GM10248 (cell line): Measurements from ENCODE around the gene ZNF800.
"Not testable (repeated sequence)": the region's sequence is repeated elsewhere in the genome, so short reads cannot be mapped to it uniquely, and the experiment has no call there.

Source experiments
- CTCF ChIA-PET: fragments of 300-600 bp; sonication (Branson Sonifier 250); formaldehyde crosslinking; extraction: SDS; loops from one replicate; lab custom pipeline; 2021; ENCODE audit warnings: antibody characterized with exemption; lab: Yijun Ruan, JAX
- POLR2A ChIA-PET: fragments of 350-650 bp; sonication (Branson Sonifier 250); formaldehyde crosslinking; extraction: SDS; loops from one replicate; lab custom pipeline; 2020; ENCODE audit warnings: antibody characterized with exemption; lab: Yijun Ruan, JAX
- DNase-seq: peaks from one replicate; pipeline ENCODE4 v3.0.0; 2012; ENCODE audit errors: extremely low spot score
- TF ChIP-seq, protein P1 (sequence below): IDR thresholded peaks from 2 replicates; pipeline ENCODE4 v1.5.1; 2012; ENCODE audit warnings: mild to moderate bottlenecking, low read depth; ENCODE audit errors: extremely low read depth, missing control alignments, control extremely low read depth

The ZNF800 gene, protein sequence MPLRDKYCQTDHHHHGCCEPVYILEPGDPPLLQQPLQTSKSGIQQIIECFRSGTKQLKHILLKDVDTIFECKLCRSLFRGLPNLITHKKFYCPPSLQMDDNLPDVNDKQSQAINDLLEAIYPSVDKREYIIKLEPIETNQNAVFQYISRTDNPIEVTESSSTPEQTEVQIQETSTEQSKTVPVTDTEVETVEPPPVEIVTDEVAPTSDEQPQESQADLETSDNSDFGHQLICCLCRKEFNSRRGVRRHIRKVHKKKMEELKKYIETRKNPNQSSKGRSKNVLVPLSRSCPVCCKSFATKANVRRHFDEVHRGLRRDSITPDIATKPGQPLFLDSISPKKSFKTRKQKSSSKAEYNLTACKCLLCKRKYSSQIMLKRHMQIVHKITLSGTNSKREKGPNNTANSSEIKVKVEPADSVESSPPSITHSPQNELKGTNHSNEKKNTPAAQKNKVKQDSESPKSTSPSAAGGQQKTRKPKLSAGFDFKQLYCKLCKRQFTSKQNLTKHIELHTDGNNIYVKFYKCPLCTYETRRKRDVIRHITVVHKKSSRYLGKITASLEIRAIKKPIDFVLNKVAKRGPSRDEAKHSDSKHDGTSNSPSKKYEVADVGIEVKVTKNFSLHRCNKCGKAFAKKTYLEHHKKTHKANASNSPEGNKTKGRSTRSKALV

DNA sequence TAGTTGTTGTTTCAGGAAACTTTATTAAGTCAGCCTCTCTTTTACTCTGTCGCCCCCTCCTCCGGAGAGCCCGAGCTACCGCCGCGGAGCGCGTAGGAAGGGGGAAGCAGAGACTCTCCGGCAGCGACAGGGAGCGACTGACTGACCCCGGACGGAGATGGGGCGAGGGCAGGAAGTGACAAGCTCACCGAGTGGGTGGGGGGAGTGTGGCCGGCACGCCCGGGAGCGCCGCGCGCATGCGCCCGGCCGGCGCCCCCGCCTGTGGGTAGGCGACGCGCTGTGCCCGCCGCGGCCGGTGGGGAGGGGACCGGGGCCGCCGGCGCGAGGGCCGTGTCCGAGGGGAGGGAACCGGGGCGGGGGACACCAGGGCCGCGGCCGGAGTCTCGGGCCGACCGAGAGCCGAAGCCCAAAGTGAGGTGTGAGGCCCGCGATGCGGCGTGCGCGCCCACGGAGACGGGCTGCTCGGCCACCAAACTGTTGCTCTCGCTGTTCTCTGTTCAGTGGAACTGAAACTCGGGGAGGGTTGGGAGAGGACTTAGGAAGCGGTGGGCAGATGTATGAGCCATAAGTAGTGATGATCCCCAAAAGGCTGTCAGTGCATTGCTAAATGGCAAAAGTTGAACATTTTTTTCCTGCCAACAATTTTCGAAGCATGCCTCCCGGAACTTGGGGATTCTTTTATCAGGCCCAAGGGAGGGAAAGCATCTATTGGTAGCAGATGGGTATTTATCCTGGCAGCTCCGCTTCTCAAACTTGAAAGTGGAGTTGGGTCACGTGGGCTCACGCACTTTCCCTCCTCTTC lies at the start of gene ZNF800:
TSS of gene ZNF800 (minus strand) at position 143 of the 802 bp plus-strand sequence. CDS start 1,151 bp downstream, outside the sequence.
- ChIA-PET CTCF (interaction anchor here (0.8 to 3.8 kb wide), 9 partner anchors 10 to 54 kb away, joined by 3 to 15 read pairs (median 5); no protein-coding TSS in a partner anchor), POLR2A (interaction anchor here (1.1 to 1.4 kb wide), 2 partner anchors 12 to 257 kb away, joined by 3 read pairs; no protein-coding TSS in a partner anchor)
- DNase-seq = peak; percentile 97
- TF ChIP-seq, protein P1, sequence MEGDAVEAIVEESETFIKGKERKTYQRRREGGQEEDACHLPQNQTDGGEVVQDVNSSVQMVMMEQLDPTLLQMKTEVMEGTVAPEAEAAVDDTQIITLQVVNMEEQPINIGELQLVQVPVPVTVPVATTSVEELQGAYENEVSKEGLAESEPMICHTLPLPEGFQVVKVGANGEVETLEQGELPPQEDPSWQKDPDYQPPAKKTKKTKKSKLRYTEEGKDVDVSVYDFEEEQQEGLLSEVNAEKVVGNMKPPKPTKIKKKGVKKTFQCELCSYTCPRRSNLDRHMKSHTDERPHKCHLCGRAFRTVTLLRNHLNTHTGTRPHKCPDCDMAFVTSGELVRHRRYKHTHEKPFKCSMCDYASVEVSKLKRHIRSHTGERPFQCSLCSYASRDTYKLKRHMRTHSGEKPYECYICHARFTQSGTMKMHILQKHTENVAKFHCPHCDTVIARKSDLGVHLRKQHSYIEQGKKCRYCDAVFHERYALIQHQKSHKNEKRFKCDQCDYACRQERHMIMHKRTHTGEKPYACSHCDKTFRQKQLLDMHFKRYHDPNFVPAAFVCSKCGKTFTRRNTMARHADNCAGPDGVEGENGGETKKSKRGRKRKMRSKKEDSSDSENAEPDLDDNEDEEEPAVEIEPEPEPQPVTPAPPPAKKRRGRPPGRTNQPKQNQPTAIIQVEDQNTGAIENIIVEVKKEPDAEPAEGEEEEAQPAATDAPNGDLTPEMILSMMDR = no peak

DNA sequence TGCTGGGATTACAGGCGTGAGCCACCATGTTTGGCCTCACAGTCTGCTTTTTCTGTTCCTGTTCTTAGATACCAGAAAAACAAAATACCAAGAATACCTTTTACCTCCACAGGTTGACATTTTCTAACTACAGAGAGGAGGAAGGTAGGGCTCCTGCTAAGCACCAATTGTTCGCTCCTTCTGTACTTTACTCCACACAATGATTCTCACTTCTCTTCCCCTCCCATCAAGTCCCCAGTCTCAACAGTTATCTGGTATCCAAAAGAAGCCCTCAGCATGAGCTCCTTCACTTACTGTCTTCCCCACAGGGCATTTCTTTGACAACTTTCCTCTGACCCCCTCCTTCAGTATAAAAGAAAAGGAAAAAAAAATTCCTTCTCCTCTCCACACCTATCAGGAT lies 47.7 kb upstream of the ZNF800 start:
- POLR2A ChIA-PET = no interaction called here

DNA sequence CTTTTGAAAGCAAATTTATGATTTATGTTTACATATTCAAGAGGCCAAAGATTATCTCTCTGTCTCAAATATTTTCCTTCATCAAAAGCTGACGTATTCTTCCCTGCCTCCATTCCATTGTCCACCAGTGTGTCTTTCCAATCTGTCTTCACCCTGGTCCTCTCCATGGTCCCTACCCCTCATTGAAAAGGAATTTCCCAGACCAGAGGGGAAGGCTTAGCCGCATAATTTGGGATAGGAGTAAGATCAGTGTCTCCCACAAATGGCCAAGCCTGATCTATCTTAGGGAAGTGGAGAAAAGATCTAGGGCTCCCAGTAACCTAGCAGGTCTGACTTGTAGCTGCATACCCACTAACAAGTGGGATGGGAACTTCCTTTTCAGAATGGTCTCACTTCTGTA lies 46.3 kb upstream of the ZNF800 start:
- CTCF ChIA-PET = interaction anchor here (1.5 kb wide), 1 partner anchor 9 kb away, joined by 6 read pairs; no protein-coding TSS in a partner anchor
- TF ChIP-seq, protein P1 = no peak
- POLR2A ChIA-PET = no interaction called here
- no peak for DNase-seq

More for the DNA sequence above, 47.7 kb upstream of the ZNF800 start:
- CTCF ChIA-PET = interaction anchor here (0.8 to 1.3 kb wide), 2 partner anchors 9 to 89 kb away, joined by 3 read pairs; no protein-coding TSS in a partner anchor
- TF ChIP-seq, protein P1 = no peak
- DNase-seq = no peak

DNA sequence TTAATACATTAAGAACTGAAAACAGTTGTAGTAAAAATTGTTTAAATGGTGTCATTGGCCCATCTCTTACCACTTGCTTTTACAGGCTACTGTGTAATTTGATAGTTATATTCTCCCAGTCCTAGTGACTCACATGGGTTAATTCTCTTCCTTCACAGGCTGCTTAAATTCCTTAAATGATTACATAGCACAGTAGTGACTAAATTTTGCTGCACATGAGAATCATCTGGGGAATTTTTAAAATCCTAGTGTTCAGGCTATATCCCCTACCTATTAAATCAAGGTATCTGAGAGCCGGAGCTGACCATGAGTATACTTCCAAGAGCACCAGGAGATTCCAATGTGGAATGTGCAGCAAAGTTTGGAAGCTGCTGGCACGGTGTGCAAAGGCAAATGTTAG lies 45.3 kb upstream of the ZNF800 start:
- DNase-seq = no peak
- ChIA-PET CTCF (interaction anchor here (1.5 to 3.4 kb wide), 3 partner anchors 9 to 90 kb away, joined by 3 to 29 read pairs (median 6); no protein-coding TSS in a partner anchor), POLR2A (no interaction called here)
- TF ChIP-seq, protein P1 = no peak

DNA sequence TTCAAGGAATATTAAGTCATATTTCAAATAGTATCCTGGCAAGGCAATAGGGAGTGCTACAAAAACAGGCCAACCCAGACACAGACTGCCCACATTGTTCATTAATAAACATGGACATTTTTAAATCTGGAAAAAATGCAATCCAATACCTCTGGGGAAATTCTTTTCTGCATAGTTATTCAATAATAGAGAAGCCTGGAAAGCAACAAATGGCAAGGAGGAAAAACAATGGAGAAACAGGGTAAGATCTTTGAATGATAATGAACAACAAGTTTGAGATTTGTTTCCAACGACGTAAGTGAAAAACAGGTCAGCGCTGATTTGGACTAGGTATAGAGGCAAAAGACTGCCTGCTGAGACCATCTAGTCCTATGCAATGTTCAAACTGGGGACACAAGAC lies 44.7 kb upstream of the ZNF800 start:
- TF ChIP-seq, protein P1 = no peak
- POLR2A ChIA-PET = no interaction called here
- CTCF ChIA-PET = interaction anchor here (1.5 to 3.4 kb wide), 2 partner anchors 10 to 89 kb away, joined by 3 to 29 read pairs; no protein-coding TSS in a partner anchor
- DNase-seq = no peak

DNA sequence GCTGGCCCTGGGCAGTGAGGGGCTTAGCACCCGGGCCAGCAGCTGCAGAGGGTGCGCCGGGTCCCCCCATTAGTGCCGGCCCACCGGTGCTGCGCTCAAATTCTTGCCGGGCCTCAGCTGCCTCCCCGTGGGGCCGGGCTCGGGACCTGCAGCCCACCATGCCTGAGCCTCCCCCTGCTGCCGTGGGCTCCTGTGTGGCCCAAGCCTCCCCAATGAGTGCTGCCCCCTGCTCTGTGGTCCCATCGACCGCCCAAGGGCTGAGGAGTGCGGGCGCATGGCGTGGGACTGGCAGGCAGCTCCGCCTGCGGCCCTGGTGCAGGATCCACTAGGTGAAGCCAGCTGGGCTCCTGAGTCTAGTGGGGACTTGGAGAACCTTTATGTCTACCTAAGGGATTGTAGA lies 36.8 kb upstream of the ZNF800 start:
- DNase-seq, POLR2A ChIA-PET: not testable (repeated sequence)
- CTCF ChIA-PET = interaction anchor here (1.3 kb wide), 1 partner anchor 18 kb away, joined by 3 read pairs; no protein-coding TSS in a partner anchor
